Stimulated activated CD8-positive, alpha-beta memory T cell treated with anti-CD3 and anti-CD28 coated beads, Interleukin-4, amount 100 ng/mL, for 1 hour (primary cell): ENCODE measurements around the gene OASL.

Experiments used
- DNase-seq, 2 donors: peaks; one replicate each; pipeline ENCODE4 v3.0.0-alpha.2; 2020; ENCODE audit warnings: low read depth in 2 of 2, low spot score in 1 of 2

OASL gene

GRCh38 chr12:120993496-120993895 is 45.5 kb downstream of the OASL start:
- DNase-seq = no peak

DNA sequence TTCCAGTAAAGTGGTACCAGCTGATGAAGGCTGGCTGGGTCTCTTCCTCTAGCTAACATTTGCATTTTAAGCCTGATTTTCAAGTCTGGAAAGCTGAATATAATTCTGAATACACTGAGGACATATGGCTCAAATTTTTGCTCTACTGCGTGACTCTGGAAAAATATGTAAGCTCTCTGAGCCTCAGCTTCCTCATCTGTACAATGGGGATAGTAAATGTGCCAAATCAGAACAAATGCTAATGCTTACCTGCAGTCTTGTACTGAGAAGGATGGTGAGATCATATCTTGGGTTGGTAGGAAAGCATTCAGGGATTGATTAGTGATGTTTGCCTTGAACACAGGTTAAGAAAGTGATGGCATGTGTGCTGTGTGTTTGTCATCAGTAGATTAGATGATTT is 46.1 kb downstream of the OASL start:
- no peak for DNase-seq

GRCh38 chr12:120991965-120992364 is 47.1 kb downstream of the OASL start:
- no peak for DNase-seq

- DNase-seq = no peak
Observed at GRCh38 chr12:120990487-120991055, 48.5 kb downstream of the OASL start.

GRCh38 chr12:120989687-120990086 is 49.4 kb downstream of the OASL start:
- DNase-seq = no peak

DNA sequence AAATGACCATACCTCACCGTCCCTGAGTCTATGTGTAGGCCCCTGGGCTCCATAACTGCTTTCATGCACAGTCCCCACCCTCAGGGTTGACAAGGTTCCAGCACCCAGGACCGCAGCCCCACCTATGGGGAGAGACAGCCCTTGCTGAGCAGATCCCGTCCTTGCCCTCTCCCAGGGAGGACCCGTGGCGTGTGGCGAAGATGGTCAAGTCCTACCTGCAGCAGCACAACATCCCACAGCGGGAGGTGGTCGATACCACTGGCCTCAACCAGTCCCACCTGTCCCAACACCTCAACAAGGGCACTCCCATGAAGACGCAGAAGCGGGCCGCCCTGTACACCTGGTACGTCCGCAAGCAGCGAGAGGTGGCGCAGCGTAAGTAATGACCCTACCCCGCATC is 50.4 kb downstream of the OASL start:
- DNase-seq = no peak

- DNase-seq = no peak
Observed at GRCh38 chr12:120988234-120988633, 50.8 kb downstream of the OASL start.

GRCh38 chr12:120984351-120984898 is 54.6 kb downstream of the OASL start:
- DNase-seq = no peak

DNA sequence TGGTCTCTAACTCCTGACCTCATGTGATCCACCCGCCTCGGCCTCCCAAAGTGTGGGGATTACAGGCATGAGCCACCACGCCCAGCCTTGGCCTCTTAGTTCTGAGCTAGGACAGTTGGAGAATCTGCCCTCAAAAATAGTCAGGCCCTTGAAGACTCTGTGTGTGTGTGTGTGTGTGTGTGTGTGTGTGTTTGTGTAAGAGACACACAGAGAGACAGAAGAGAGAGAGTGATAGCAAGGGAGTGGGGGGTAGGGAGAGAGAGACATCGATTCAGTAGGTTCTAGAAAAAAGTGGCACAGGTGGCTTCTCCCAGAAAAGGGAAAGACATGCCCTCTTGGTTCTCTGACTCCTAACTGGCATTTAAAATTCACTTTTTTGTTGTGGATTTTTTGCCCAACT is 55.3 kb downstream of the OASL start:
- no peak for DNase-seq

GRCh38 chr12:120982659-120983058 is 56.4 kb downstream of the OASL start:
- no peak for DNase-seq

DNA sequence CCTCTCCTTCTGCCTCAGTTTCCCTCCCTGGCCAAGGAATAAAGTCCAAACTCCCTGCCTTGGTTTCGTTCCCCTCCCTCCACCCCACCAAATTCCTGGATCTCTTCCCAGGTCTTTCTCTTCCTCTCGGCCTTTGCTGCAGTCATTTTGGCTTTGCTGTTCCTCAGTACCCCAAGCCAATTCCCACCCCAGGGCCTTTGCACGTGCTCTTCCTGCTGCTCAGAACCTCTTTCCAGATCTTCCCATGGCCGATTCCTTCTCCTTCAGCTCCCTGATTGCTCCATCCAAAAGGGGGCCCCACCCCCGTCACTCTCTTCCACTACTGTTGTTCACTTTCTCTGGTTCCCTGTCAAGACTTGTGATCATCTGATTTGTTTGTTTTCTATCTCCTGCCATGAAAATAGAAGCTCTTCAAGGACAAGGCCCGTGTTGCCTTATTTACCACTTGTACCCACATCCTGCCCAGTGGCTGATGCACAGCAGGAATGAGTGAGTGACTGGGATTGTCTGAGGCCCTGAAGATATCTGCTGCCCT is 57.6 kb downstream of the OASL start:
- DNase-seq = no peak

GRCh38 chr12:120980800-120981368 is 58.2 kb downstream of the OASL start:
- no peak for DNase-seq

GRCh38 chr12:120979862-120980696 is 59.0 kb downstream of the OASL start:
- DNase-seq = no peak

DNA sequence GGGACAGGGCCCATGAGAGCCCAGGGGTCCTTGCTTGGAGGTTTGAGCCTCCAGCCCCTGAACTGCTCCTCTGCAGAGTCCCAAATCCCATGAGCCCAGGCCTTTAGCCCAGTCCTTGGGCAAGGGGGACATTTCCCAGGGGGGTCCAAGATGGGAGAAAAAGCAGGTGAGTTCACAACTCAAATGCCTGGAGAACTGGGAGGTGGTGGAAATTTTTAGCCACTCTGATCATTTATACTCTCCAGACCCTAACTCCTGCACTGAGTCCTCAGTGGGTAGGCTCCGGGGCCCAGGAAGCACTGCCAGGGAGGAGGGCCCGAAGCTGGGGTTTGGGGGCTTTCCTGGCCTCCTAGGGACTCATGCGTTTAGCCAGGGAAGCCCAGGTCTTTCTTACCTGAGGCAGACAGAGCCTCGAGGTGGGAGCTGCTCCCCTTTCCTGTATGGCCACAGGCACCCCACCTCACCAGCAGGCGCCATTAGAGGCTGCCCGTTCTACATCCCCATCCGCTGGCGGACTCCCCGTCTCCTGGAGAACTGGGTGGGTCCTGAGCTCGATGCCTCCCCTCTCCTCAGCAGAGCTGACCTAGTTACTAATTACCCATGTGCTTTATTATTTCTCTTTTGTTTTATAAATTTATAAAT is 59.7 kb downstream of the OASL start:
- DNase-seq = no peak

- no peak for DNase-seq
Observed at GRCh38 chr12:120978296-120979219, 60.5 kb downstream of the OASL start, which contains the start of gene HNF1A. HNF1A (plus strand) TSS chr12:120978543; CDS start chr12:120978769, 226 bp downstream.

DNA sequence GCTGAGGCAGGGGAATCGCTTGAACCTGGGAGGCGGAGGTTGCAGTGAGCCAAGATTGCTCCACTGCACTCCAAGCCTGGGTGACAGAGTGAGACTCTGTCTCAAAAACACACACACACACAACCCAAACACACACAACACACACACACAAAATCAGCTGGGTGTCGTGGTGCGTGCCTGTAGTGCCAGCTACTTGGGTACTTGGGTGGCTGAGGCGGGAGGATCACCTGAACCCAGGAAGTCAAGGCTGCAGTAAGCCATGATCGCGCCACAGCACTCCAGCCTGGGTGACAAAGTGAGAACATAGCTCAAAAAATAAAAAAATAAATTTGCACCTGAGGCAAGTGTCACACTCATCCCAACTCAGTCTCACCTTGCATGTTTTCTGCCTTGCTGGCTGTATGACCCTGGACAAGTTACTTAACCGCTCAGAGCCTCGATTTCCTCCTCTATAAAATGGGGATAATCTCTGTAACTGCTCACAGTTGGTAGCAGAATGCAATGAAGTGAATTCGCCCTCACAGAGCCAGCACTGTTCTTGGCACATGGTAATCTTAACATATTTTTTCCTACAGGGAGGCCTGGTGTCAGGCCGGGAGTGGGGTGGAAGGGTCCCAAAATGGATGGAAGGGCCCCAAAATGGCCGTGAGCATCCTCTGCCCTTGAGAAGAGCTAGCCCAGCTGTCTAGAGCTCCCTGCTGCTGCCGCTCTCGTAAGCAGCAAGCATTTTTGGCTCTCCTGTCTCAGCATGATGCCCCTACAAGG is 61.3 kb downstream of the OASL start:
- no peak for DNase-seq

- no peak for DNase-seq
Observed at GRCh38 chr12:120972870-120973543, 66.0 kb downstream of the OASL start.

DNA sequence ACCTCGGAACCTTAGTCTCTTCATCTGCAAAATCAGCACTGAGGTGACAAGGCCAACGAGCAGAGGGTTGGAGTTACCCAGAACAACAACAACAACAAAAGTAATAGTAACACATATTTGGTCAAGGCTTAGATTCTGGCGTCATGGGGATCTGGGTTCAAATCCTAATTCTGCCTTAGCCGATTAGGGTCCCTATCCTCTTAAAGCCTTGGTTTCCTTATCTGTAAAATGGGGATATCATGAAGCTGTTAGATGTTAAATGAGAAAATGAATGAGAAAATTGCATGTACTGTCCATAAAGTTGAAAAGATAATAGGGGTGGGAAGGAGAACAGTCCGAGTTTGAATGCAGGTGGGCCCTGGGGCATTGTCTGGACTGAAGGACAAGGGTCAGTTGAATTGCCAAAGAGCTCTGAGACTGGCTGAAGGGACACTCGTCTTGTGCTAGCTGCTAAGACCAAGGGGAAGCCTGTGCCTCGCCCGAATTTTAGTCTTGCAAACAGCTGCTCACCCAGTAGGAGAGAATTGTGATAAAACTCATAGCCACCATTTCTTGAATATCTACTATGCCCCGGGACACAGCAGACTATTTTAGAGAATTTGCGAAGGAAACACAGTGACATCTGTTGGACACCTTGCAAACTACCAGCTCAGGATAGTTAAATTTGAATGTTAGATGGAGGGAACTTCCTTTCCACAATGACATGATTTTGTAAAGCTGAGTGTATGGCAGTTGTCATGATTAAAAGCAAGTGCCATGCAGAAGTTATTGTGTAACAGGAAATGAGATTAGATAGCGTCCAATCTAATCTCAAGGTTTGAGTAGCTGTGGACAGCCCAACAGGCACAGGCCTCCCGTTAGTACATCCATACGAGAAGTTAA is 67.5 kb downstream of the OASL start:
- no peak for DNase-seq
